ENCODE data around the gene DSCAML1.

- TF ChIP-seq, protein P1, sequence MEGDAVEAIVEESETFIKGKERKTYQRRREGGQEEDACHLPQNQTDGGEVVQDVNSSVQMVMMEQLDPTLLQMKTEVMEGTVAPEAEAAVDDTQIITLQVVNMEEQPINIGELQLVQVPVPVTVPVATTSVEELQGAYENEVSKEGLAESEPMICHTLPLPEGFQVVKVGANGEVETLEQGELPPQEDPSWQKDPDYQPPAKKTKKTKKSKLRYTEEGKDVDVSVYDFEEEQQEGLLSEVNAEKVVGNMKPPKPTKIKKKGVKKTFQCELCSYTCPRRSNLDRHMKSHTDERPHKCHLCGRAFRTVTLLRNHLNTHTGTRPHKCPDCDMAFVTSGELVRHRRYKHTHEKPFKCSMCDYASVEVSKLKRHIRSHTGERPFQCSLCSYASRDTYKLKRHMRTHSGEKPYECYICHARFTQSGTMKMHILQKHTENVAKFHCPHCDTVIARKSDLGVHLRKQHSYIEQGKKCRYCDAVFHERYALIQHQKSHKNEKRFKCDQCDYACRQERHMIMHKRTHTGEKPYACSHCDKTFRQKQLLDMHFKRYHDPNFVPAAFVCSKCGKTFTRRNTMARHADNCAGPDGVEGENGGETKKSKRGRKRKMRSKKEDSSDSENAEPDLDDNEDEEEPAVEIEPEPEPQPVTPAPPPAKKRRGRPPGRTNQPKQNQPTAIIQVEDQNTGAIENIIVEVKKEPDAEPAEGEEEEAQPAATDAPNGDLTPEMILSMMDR (IDR thresholded peaks at IDR 0.05; ENCODE audit: insufficient read depth, low read depth, low read length), result no peak
- TF ChIP-seq EZH2 (IDR thresholded peaks at IDR 0.05; ENCODE audit: insufficient read depth, low read length), result no peak
Observed at GRCh38 chr11:117693344-117693743, 103.7 kb downstream of the DSCAML1 start.
